Trophoblast cell (in vitro differentiated cells and primary cell): ENCODE measurements around the gene EYS.

Experiments used
- DNase-seq, 2 donors: peaks; one replicate each; pipeline ENCODE4 v3.0.0-alpha.2; 2016
- H2AFZ ChIP-seq: 2 replicates; pipeline ENCODE4 v1.6.1; 2013; ENCODE audit warnings: low read length, moderate library complexity, mild to moderate bottlenecking; ENCODE audit not compliant: insufficient read depth, poor library complexity
- H2AK5ac ChIP-seq: 2 replicates; pipeline ENCODE4 v1.6.1; 2013; ENCODE audit warnings: mild to moderate bottlenecking, low read length
- H2BK120ac ChIP-seq: 2 replicates; pipeline ENCODE4 v1.6.1; 2013; ENCODE audit warnings: low read length, mild to moderate bottlenecking, moderate library complexity; ENCODE audit not compliant: insufficient read depth, poor library complexity
- H2BK12ac ChIP-seq: 2 replicates; pipeline ENCODE4 v1.6.1; 2013; ENCODE audit warnings: mild to moderate bottlenecking, low read length, moderate library complexity
- H2BK5ac ChIP-seq: 2 replicates; pipeline ENCODE4 v1.6.1; 2013; ENCODE audit warnings: low read length, low read depth, moderate library complexity, mild to moderate bottlenecking; ENCODE audit not compliant: poor library complexity
- H3K14ac ChIP-seq: 2 replicates; pipeline ENCODE4 v1.6.1; 2013; ENCODE audit warnings: mild to moderate bottlenecking, low read length
- H3K18ac ChIP-seq: 2 replicates; pipeline ENCODE4 v1.6.1; 2013; ENCODE audit warnings: mild to moderate bottlenecking, low read length
- H3K23ac ChIP-seq: 2 replicates; pipeline ENCODE4 v1.6.1; 2013; ENCODE audit warnings: low read length
- H3K27ac ChIP-seq: 2 replicates; pipeline ENCODE4 v1.5.1; 2013; ENCODE audit warnings: low read depth, mild to moderate bottlenecking, inconsistent platforms, low read length, moderate library complexity
- H3K27me3 ChIP-seq: 2 replicates; pipeline ENCODE4 v1.6.1; 2013; ENCODE audit warnings: inconsistent platforms, mild to moderate bottlenecking, low read length, moderate library complexity; ENCODE audit not compliant: insufficient read depth
- H3K36me3 ChIP-seq, 2 experiments: 1 replicate in 1 of 2; 2 replicates in 1 of 2; pipeline ENCODE4 v1.6.1; 2013; ENCODE audit warnings: low read length in 2 of 2, mild to moderate bottlenecking in 2 of 2, moderate library complexity in 1 of 2; ENCODE audit not compliant: insufficient read depth in 2 of 2, control insufficient read depth in 1 of 2
- H3K4ac ChIP-seq: 2 replicates; pipeline ENCODE4 v1.6.1; 2013; ENCODE audit warnings: low read depth, mild to moderate bottlenecking, low read length, moderate library complexity
- H3K4me1 ChIP-seq, 2 experiments: 1 replicate in 1 of 2; 2 replicates in 1 of 2; pipeline ENCODE4 v1.6.1; 2013; ENCODE audit warnings: low read length in 2 of 2, mild to moderate bottlenecking in 2 of 2, moderate library complexity in 1 of 2; ENCODE audit not compliant: insufficient read depth in 2 of 2, control insufficient read depth in 1 of 2
- H3K4me2 ChIP-seq: 2 replicates; pipeline ENCODE4 v1.6.1; 2013; ENCODE audit warnings: inconsistent platforms, mild to moderate bottlenecking, low read length, moderate library complexity
- H3K4me3 ChIP-seq: 2 replicates; pipeline ENCODE4 v1.5.1; 2013; ENCODE audit warnings: mild to moderate bottlenecking, low read depth, low read length, inconsistent platforms
- H3K79me1 ChIP-seq: one replicate; pipeline ENCODE4 v1.6.1; 2013; ENCODE audit warnings: low read length
- H3K79me2 ChIP-seq: 2 replicates; pipeline ENCODE4 v1.6.1; 2013; ENCODE audit warnings: low read length, mild to moderate bottlenecking; ENCODE audit not compliant: control insufficient read depth, insufficient read depth, poor library complexity
- H3K9ac ChIP-seq: 2 replicates; pipeline ENCODE4 v1.6.1; 2013; ENCODE audit warnings: mild to moderate bottlenecking, low read length
- H3K9me3 ChIP-seq: 2 replicates; pipeline ENCODE4 v1.6.1; 2013; ENCODE audit warnings: low read depth, mild to moderate bottlenecking, control low read depth, inconsistent platforms, low read length; ENCODE audit not compliant: insufficient read depth
- H4K12ac ChIP-seq: 2 replicates; pipeline ENCODE4 v1.6.1; 2013; ENCODE audit warnings: low read depth, mild to moderate bottlenecking, low read length, moderate library complexity
- H4K8ac ChIP-seq: 2 replicates; pipeline ENCODE4 v1.6.1; 2013; ENCODE audit warnings: low read depth, mild to moderate bottlenecking, low read length, moderate library complexity
- H4K91ac ChIP-seq: one replicate; pipeline ENCODE4 v1.6.1; 2013; ENCODE audit warnings: low read depth, mild to moderate bottlenecking, low read length, moderate library complexity
- WGBS: extraction: QIAGEN DNeasy Blood & Tissue Kit; methylation state at CpG from one replicate; pipeline ENCODE4 v1.1.7; 2013; ENCODE audit warnings: missing lambda C conversion rate; ENCODE audit not compliant: insufficient read length, insufficient coverage; ENCODE audit errors: extremely low coverage; 5-methylcytosine and 5-hydroxymethylcytosine counted together

The EYS gene

GRCh38 chr6:63816982-63817436, 1890.0 kb downstream of the EYS start:
- Histone ChIP-seq H3K4me2 (no peak overlapping the region), H2AK5ac (no peak overlapping the region), H4K12ac (no peak overlapping the region), H3K23ac (no peak overlapping the region), H2BK5ac (no peak overlapping the region), H3K79me1 (no peaks in the 10 kb centered on the region), H4K8ac (no peak overlapping the region), H4K91ac (no peak overlapping the region), H2BK12ac (no peak overlapping the region), H3K18ac (no peak overlapping the region), H3K9me3 (no peaks in the 10 kb centered on the region), H3K4ac (no peak overlapping the region), H2BK120ac (no peak overlapping the region), H3K4me1 (peaks cover 3 to 6% of the 10 kb centered on the region in 2 experiments), H3K79me2 (no peaks in the 10 kb centered on the region), H2AFZ (no peak overlapping the region), H3K27me3 (no peaks in the 10 kb centered on the region), H3K4me3 (no peak overlapping the region), H3K9ac (no peak overlapping the region), H3K14ac (no peak overlapping the region), H3K27ac (no peak overlapping the region), H3K36me3 (no peaks in the 10 kb centered on the region)
- no peak for DNase-seq
- no CpG with 5 or more reads among the region's 1 CpG for WGBS

- no peak for DNase-seq
- Histone ChIP-seq H3K27ac (no peak overlapping the region), H3K79me1 (no peaks in the 10 kb centered on the region), H3K4me3 (no peak overlapping the region), H3K79me2 (no peaks in the 10 kb centered on the region), H3K9me3 (no peaks in the 10 kb centered on the region), H4K91ac (no peak overlapping the region), H3K36me3 (no peaks in the 10 kb centered on the region), H3K27me3 (no peaks in the 10 kb centered on the region), H4K8ac (no peak overlapping the region), H3K9ac (no peak overlapping the region), H2AFZ (no peak overlapping the region), H3K18ac (no peak overlapping the region), H3K4me1 (peaks cover 3 to 6% of the 10 kb centered on the region in 2 experiments), H3K14ac (no peak overlapping the region), H3K4ac (no peak overlapping the region), H2AK5ac (no peak overlapping the region), H2BK120ac (no peak overlapping the region), H2BK5ac (no peak overlapping the region), H3K23ac (no peak overlapping the region), H4K12ac (no peak overlapping the region), H3K4me2 (no peak overlapping the region), H2BK12ac (no peak overlapping the region)
- no CpG with 5 or more reads among the region's 5 CpGs for WGBS
These were observed 1890.5 kb downstream of the EYS start for GRCh38 chr6:63816401-63816981.

DNA sequence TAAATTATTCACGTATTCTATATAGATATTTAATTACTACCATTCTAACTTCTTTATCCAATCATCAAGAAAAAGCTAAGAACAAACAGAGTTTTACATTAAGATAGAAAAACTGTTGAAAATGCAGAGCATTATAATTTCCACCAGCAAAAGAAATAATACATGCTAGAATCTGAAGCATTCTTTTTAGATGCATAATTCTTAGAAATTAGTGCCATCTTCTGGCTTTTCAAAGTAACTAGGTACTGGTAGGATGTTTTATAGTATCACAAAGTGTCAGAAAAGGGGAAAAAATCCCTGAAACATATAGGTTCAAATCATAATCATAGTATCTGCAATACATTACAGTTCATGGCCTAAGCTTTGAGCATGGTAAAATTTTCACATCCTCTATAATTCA, 1892.6 kb downstream of the EYS start:
- Histone ChIP-seq H3K9ac (no peak overlapping the region), H3K36me3 (no peaks in the 10 kb centered on the region), H3K79me2 (no peaks in the 10 kb centered on the region), H3K4me1 (peaks cover 3 to 6% of the 10 kb centered on the region in 2 experiments), H3K4me3 (no peak overlapping the region), H4K91ac (no peak overlapping the region), H3K4ac (no peak overlapping the region), H2BK5ac (no peak overlapping the region), H3K9me3 (no peaks in the 10 kb centered on the region), H3K18ac (no peak overlapping the region), H3K27me3 (no peaks in the 10 kb centered on the region), H2BK120ac (no peak overlapping the region), H2BK12ac (no peak overlapping the region), H4K8ac (no peak overlapping the region), H3K27ac (no peak overlapping the region), H3K79me1 (no peaks in the 10 kb centered on the region), H3K4me2 (no peak overlapping the region), H3K14ac (no peak overlapping the region), H3K23ac (no peak overlapping the region), H2AK5ac (no peak overlapping the region), H2AFZ (no peak overlapping the region), H4K12ac (no peak overlapping the region)
- no peak for DNase-seq
- WGBS = no CpG with 5 or more reads among the region's 1 CpG

GRCh38 chr6:63813566-63814120, 1893.4 kb downstream of the EYS start:
- no peak overlapping the region for H2AFZ ChIP-seq
- no peak overlapping the region for H3K23ac ChIP-seq
- H3K4me2 ChIP-seq = no peak overlapping the region
- no peak overlapping the region for H4K12ac ChIP-seq
- no peak overlapping the region for H2BK12ac ChIP-seq
- H3K79me1 ChIP-seq = no peaks in the 10 kb centered on the region
- H3K27ac ChIP-seq = no peak overlapping the region
- no peak for DNase-seq
- no peak overlapping the region for H4K91ac ChIP-seq
- no peak overlapping the region for H3K14ac ChIP-seq
- H2BK5ac ChIP-seq = no peak overlapping the region
- no peak overlapping the region for H2AK5ac ChIP-seq
- H3K18ac ChIP-seq = no peak overlapping the region
- no peak overlapping the region for H3K9ac ChIP-seq
- no peak overlapping the region for H2BK120ac ChIP-seq
- H3K36me3 ChIP-seq = no peaks in the 10 kb centered on the region
- no peak overlapping the region for H4K8ac ChIP-seq
- WGBS = no CpG with 5 or more reads among the region's 5 CpGs
- H3K4me1 ChIP-seq = peaks cover 3 to 6% of the 10 kb centered on the region in 2 experiments
- no peaks in the 10 kb centered on the region for H3K27me3 ChIP-seq
- no peak overlapping the region for H3K4me3 ChIP-seq
- H3K4ac ChIP-seq = no peak overlapping the region
- no peaks in the 10 kb centered on the region for H3K79me2 ChIP-seq
- no peaks in the 10 kb centered on the region for H3K9me3 ChIP-seq
